H9 (cell line): ENCODE data around the gene CAPN5. TPM values are rescaled to one million over a fixed set of nuclear protein-coding genes. Genes with fewer than 3 reads are reported as not detected.
A peak's percentile ranks its signal among the peaks of the same experiment; 100 is the strongest.

ENCODE experiments used
- DNase-seq: peaks from one replicate; pipeline ENCODE4 v3.0.0-alpha.2; 2017
- H2AFZ ChIP-seq: one replicate; pipeline ENCODE4 v1.6.1; 2013; ENCODE audit warnings: mild to moderate bottlenecking, low read length, control low read depth, moderate library complexity
- H2AK5ac ChIP-seq: 2 replicates; pipeline ENCODE4 v1.6.1; 2013; ENCODE audit warnings: low read length, control low read depth, mixed read lengths; ENCODE audit not compliant: insufficient read length
- H2BK120ac ChIP-seq: one replicate; pipeline ENCODE4 v1.6.1; 2013; ENCODE audit warnings: low read depth, mild to moderate bottlenecking, low read length, control low read depth, inconsistent platforms; ENCODE audit not compliant: poor library complexity, severe bottlenecking
- H2BK12ac ChIP-seq: 2 replicates; pipeline ENCODE4 v1.6.1; 2013; ENCODE audit warnings: low read length, control low read depth, mixed read lengths, low read depth; ENCODE audit not compliant: insufficient read length
- H2BK15ac ChIP-seq: 2 replicates; pipeline ENCODE4 v1.6.1; 2013; ENCODE audit warnings: low read depth, low read length, control low read depth
- H2BK20ac ChIP-seq: one replicate; pipeline ENCODE4 v1.6.1; 2013; ENCODE audit warnings: low read depth, mild to moderate bottlenecking, low read length, control low read depth, inconsistent platforms; ENCODE audit not compliant: poor library complexity, severe bottlenecking
- H2BK5ac ChIP-seq: 2 replicates; pipeline ENCODE4 v1.6.1; 2013; ENCODE audit warnings: low read length, control low read depth, mixed read lengths; ENCODE audit not compliant: insufficient read length
- H3K14ac ChIP-seq: 2 replicates; pipeline ENCODE4 v1.6.1; 2013; ENCODE audit warnings: low read length, control low read depth; ENCODE audit not compliant: insufficient read depth
- H3K18ac ChIP-seq: 2 replicates; pipeline ENCODE4 v1.6.1; 2013; ENCODE audit warnings: low read depth, mild to moderate bottlenecking, mixed read lengths, low read length, control low read depth; ENCODE audit not compliant: insufficient read length
- H3K23ac ChIP-seq: 2 replicates; pipeline ENCODE4 v1.6.1; 2013; ENCODE audit warnings: low read length, control low read depth, mixed read lengths, low read depth; ENCODE audit not compliant: insufficient read length
- H3K23me2 ChIP-seq: 2 replicates; pipeline ENCODE4 v1.6.1; 2013; ENCODE audit warnings: low read depth, mild to moderate bottlenecking, mixed read lengths, low read length, control low read depth; ENCODE audit not compliant: insufficient read length, poor library complexity, severe bottlenecking
- H3K27ac ChIP-seq: 2 replicates; pipeline ENCODE4 v1.5.1; 2013; ENCODE audit warnings: low read length, control low read depth, mixed read lengths, low read depth; ENCODE audit not compliant: insufficient read length
- H3K27me3 ChIP-seq: 2 replicates; pipeline ENCODE4 v1.6.1; 2013; ENCODE audit warnings: low read length, control low read depth, inconsistent platforms; ENCODE audit not compliant: insufficient read depth
- H3K4ac ChIP-seq: 2 replicates; pipeline ENCODE4 v1.6.1; 2013; ENCODE audit warnings: low read depth, mild to moderate bottlenecking, control low read depth, inconsistent platforms, low read length, moderate library complexity
- H3K4me1 ChIP-seq: 2 replicates; pipeline ENCODE4 v1.6.1; 2013; ENCODE audit warnings: low read length, control low read depth, inconsistent platforms; ENCODE audit not compliant: insufficient read depth
- H3K4me2 ChIP-seq: 2 replicates; pipeline ENCODE4 v1.6.1; 2013; ENCODE audit warnings: low read length, control low read depth, mixed read lengths; ENCODE audit not compliant: insufficient read length, insufficient read depth
- H3K56ac ChIP-seq: 2 replicates; pipeline ENCODE4 v1.6.1; 2013; ENCODE audit warnings: low read depth, mild to moderate bottlenecking, mixed read lengths, low read length, control low read depth; ENCODE audit not compliant: insufficient read length
- H3K79me1 ChIP-seq: 2 replicates; pipeline ENCODE4 v1.6.1; 2013; ENCODE audit warnings: low read depth, mild to moderate bottlenecking, moderate library complexity, low read length, control low read depth, inconsistent platforms; ENCODE audit not compliant: insufficient read depth, poor library complexity, severe bottlenecking
- H3K79me2 ChIP-seq: 2 replicates; pipeline ENCODE4 v1.6.1; 2013; ENCODE audit warnings: low read length, control low read depth, inconsistent platforms; ENCODE audit not compliant: insufficient read depth
- H3K9ac ChIP-seq: 2 replicates; pipeline ENCODE4 v1.6.1; 2013; ENCODE audit warnings: low read length, control low read depth, mixed read lengths; ENCODE audit not compliant: insufficient read length; ENCODE audit errors: extremely low read depth
- H3K9me3 ChIP-seq: one replicate; pipeline ENCODE4 v1.6.1; 2013; ENCODE audit warnings: low read depth, low read length, inconsistent platforms; ENCODE audit not compliant: control insufficient read depth
- H3T11ph ChIP-seq: one replicate; pipeline ENCODE4 v1.6.1; 2013; ENCODE audit warnings: mild to moderate bottlenecking, low read length, control low read depth, inconsistent platforms
- H4K20me1 ChIP-seq: one replicate; pipeline ENCODE4 v1.6.1; 2013; ENCODE audit not compliant: control insufficient read depth, insufficient read length, insufficient read depth
- H4K5ac ChIP-seq: 2 replicates; pipeline ENCODE4 v1.6.1; 2013; ENCODE audit warnings: low read depth, mild to moderate bottlenecking, mixed read lengths, low read length, control low read depth; ENCODE audit not compliant: insufficient read length
- H4K8ac ChIP-seq: replicated peaks from 2 replicates; pipeline ENCODE4 v1.6.1; 2013; ENCODE audit warnings: low read length, control low read depth, mixed read lengths, low read depth; ENCODE audit not compliant: insufficient read length
- H4K91ac ChIP-seq: 2 replicates; pipeline ENCODE4 v1.6.1; 2013; ENCODE audit warnings: low read depth, mild to moderate bottlenecking, moderate library complexity, mixed read lengths, low read length, control low read depth; ENCODE audit not compliant: insufficient read length
- H3K27ac Mint-ChIP-seq, 3 experiments: 2 replicates in 2 of 3; 3 replicates in 1 of 3; pipeline ENCODE4 v1.8.0; 2020 to 2021; ENCODE audit warnings: mixed read lengths in 3 of 3, mild to moderate bottlenecking in 1 of 3, moderate library complexity in 1 of 3
- H3K27me3 Mint-ChIP-seq: 2 replicates; pipeline ENCODE4 v1.8.0; 2021; ENCODE audit warnings: low read depth, mild to moderate bottlenecking, moderate library complexity, mixed read lengths
- H3K36me3 Mint-ChIP-seq, 3 experiments: 2 replicates in 2 of 3; 3 replicates in 1 of 3; pipeline ENCODE4 v1.8.0; 2020 to 2021; ENCODE audit warnings: low read depth in 3 of 3, mixed read lengths in 3 of 3; ENCODE audit not compliant: insufficient read depth in 1 of 3
- H3K4me1 Mint-ChIP-seq, 2 experiments: 2 replicates each; pipeline ENCODE4 v1.8.0; 2020; ENCODE audit warnings: mixed read lengths in 2 of 2
- H3K4me3 Mint-ChIP-seq, 2 experiments: 2 replicates in 1 of 2; 3 replicates in 1 of 2; pipeline ENCODE4 v1.8.0; 2020 to 2021; ENCODE audit warnings: mild to moderate bottlenecking in 2 of 2, mixed read lengths in 2 of 2, moderate library complexity in 1 of 2
- H3K9me3 Mint-ChIP-seq, 2 experiments: 2 replicates in 1 of 2; 3 replicates in 1 of 2; pipeline ENCODE4 v1.8.0; 2020; ENCODE audit warnings: mild to moderate bottlenecking in 2 of 2, mixed read lengths in 2 of 2, moderate library complexity in 1 of 2
- WGBS: extraction: QIAGEN DNeasy Blood & Tissue Kit; methylation state at CpG from one replicate; pipeline ENCODE4 v1.1.7; 2013; ENCODE audit warnings: missing lambda C conversion rate, low lambda C conversion rate, mixed read lengths; ENCODE audit not compliant: insufficient read length; ENCODE audit errors: extremely low coverage; 5-methylcytosine and 5-hydroxymethylcytosine counted together
- total RNA-seq: library from RNA; stranded (reverse); gene quantifications from 2 replicates; pipeline ENCODE4 v1.2.1, GENCODE V29; 2021
- TF ChIP-seq, protein P1 (sequence below): fragments of 200-600 bp; sonication (generic); conservative IDR thresholded peaks from 3 replicates; pipeline ENCODE4 v1.8.0; 2021; ENCODE audit warnings: antibody characterized with exemption, mild to moderate bottlenecking

The CAPN5 gene
- total RNA-seq, 1 experiment from 2014 or later: 16.7 TPM

- H3K79me2 ChIP-seq: 0 out of 2 replicates have a peak, but pooled peaks cover 2% of the 10 kb centered on the region
- H4K20me1 ChIP-seq: no peaks in the 10 kb centered on the region
- H3K79me1 ChIP-seq: no peaks in the 10 kb centered on the region
- no peak overlapping the region for H3K4ac ChIP-seq
- H2AK5ac ChIP-seq: no peak overlapping the region
- H3K27me3 ChIP-seq: no peaks in the 10 kb centered on the region
- no peak overlapping the region for H2BK120ac ChIP-seq
- no peak overlapping the region for H3K4me2 ChIP-seq
- no peaks in the 10 kb centered on the region for H3K36me3 Mint-ChIP-seq
- H3K9me3 ChIP-seq: no peaks in the 10 kb centered on the region
- H3K4me3 Mint-ChIP-seq: no peak overlapping the region; a peak in 1 of 5 replicates
- peaks cover 22 to 23% of the 10 kb centered on the region in 2 experiments for H3K4me1 Mint-ChIP-seq
- H2BK15ac ChIP-seq: no peak overlapping the region
- H3K27ac ChIP-seq: no peak overlapping the region
- no peak overlapping the region for H3K18ac ChIP-seq
- H3T11ph ChIP-seq: no peak overlapping the region
- no peak overlapping the region for H3K23ac ChIP-seq
- TF ChIP-seq, protein P1, sequence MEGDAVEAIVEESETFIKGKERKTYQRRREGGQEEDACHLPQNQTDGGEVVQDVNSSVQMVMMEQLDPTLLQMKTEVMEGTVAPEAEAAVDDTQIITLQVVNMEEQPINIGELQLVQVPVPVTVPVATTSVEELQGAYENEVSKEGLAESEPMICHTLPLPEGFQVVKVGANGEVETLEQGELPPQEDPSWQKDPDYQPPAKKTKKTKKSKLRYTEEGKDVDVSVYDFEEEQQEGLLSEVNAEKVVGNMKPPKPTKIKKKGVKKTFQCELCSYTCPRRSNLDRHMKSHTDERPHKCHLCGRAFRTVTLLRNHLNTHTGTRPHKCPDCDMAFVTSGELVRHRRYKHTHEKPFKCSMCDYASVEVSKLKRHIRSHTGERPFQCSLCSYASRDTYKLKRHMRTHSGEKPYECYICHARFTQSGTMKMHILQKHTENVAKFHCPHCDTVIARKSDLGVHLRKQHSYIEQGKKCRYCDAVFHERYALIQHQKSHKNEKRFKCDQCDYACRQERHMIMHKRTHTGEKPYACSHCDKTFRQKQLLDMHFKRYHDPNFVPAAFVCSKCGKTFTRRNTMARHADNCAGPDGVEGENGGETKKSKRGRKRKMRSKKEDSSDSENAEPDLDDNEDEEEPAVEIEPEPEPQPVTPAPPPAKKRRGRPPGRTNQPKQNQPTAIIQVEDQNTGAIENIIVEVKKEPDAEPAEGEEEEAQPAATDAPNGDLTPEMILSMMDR: no peak
- H3K9ac ChIP-seq: no peak overlapping the region
- H3K27ac Mint-ChIP-seq: no peak overlapping the region
- H4K5ac ChIP-seq: no peak overlapping the region
- no peak overlapping the region for H3K56ac ChIP-seq
- peaks cover 9% of the 10 kb centered on the region for H3K27me3 Mint-ChIP-seq
- peak; percentile 21 for DNase-seq
- H4K8ac ChIP-seq: no peak overlapping the region
- no peaks in the 10 kb centered on the region for H3K9me3 Mint-ChIP-seq
- H2BK12ac ChIP-seq: no peak overlapping the region
- no peak overlapping the region for H3K14ac ChIP-seq
- no peaks in the 10 kb centered on the region for H3K4me1 ChIP-seq
- no peak overlapping the region for H2AFZ ChIP-seq
- no peak overlapping the region for H2BK5ac ChIP-seq
- WGBS: no CpG with 5 or more reads among the region's 8 CpGs
- H3K23me2 ChIP-seq: peaks cover 10% of the 10 kb centered on the region
- no peak overlapping the region for H4K91ac ChIP-seq
- no peak overlapping the region for H2BK20ac ChIP-seq
These were observed 3.3 kb downstream of the CAPN5 start for GRCh38 chr11:77069969-77070582.
